ENCODE results near the gene PROSER2. TPM values are rescaled to one million over a fixed set of nuclear protein-coding genes. Genes with fewer than 3 reads are reported as not detected.

PROSER2 gene
- total and polyA plus RNA-seq, 9 of the 15 experiments (the other 6 are each of a cell fraction or from before 2014, with no cell fraction given): 0.62 to 14.8 (median 2.9) TPM

GRCh38 chr10:11824825-11825224, 1.7 kb downstream of the PROSER2 start (continued):
- no peak for TF ChIP-seq ETS2 (tag; IDR thresholded peaks at IDR 0.05; ENCODE audit: borderline replicate concordance, poor library complexity, severe bottlenecking)
- no peak for TF ChIP-seq ZNF143 (CRISPR knock-in tag; IDR thresholded peaks at IDR 0.05)
- no peak for TF ChIP-seq FIP1L1 (IDR thresholded peaks at IDR 0.05; ENCODE audit: low read depth, low read length, poor library complexity, severe bottlenecking)
- no peak for TF ChIP-seq ZNF668 (CRISPR knock-in tag; IDR thresholded peaks at IDR 0.05)
- no peak for TF ChIP-seq MEF2D (tag; conservative IDR thresholded peaks at IDR 0.05; ENCODE audit: low read depth)
- no peak for TF ChIP-seq RFX1 (IDR thresholded peaks at IDR 0.05)
- no peak; the same call in 1 of the 2 replicates for TF ChIP-seq DMBX1 (CRISPR knock-in tag; IDR thresholded peaks at IDR 0.05; ENCODE audit: borderline replicate concordance)
- TF ChIP-seq TFAM (CRISPR knock-in tag; conservative IDR thresholded peaks at IDR 0.05): no peak
- TF ChIP-seq GTF2E2 (tag; IDR thresholded peaks at IDR 0.05): no peak
- no peak for TF ChIP-seq ZKSCAN1 (IDR thresholded peaks at IDR 0.05; ENCODE audit: low read depth, low read length)
- no peak for TF ChIP-seq HSF4 (CRISPR knock-in tag; IDR thresholded peaks at IDR 0.05; ENCODE audit: borderline replicate concordance)
- TF ChIP-seq BRD9 (IDR thresholded peaks at IDR 0.05; ENCODE audit: low read depth, partially characterized antibody): no peak
- no peak for TF ChIP-seq GTF2A2 (tag; IDR thresholded peaks at IDR 0.05)
- peak; percentile 57 for TF ChIP-seq CXXC5 (CRISPR knock-in tag; IDR thresholded peaks at IDR 0.05)
- TF ChIP-seq SETDB1 (IDR thresholded peaks at IDR 0.05; ENCODE audit: low read length): no peak
- TF ChIP-seq DIDO1 (tag; IDR thresholded peaks at IDR 0.05; ENCODE audit: low read depth): no peak
- TF ChIP-seq, protein P1, sequence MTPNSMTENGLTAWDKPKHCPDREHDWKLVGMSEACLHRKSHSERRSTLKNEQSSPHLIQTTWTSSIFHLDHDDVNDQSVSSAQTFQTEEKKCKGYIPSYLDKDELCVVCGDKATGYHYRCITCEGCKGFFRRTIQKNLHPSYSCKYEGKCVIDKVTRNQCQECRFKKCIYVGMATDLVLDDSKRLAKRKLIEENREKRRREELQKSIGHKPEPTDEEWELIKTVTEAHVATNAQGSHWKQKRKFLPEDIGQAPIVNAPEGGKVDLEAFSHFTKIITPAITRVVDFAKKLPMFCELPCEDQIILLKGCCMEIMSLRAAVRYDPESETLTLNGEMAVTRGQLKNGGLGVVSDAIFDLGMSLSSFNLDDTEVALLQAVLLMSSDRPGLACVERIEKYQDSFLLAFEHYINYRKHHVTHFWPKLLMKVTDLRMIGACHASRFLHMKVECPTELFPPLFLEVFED (CRISPR knock-in tag; conservative IDR thresholded peaks at IDR 0.05): no peak
- TF ChIP-seq NUFIP1 (IDR thresholded peaks at IDR 0.05; ENCODE audit: partially characterized antibody): no peak
- TF ChIP-seq ZNF324 (CRISPR knock-in tag; IDR thresholded peaks at IDR 0.05): no peak
- TF ChIP-seq POLR2AphosphoS5 (IDR thresholded peaks at IDR 0.05; ENCODE audit: control insufficient read depth, insufficient read depth, low read depth, low read length): peak; percentile 72
- TF ChIP-seq HNRNPLL (IDR thresholded peaks at IDR 0.05; ENCODE audit: low read depth, low read length, poor library complexity, severe bottlenecking): no peak
- TF ChIP-seq CREBBP (IDR thresholded peaks at IDR 0.05; ENCODE audit: low read depth, low read length): no peak
- no peak for TF ChIP-seq BRCA1 (IDR thresholded peaks at IDR 0.05)
- TF ChIP-seq BRCA1 (CRISPR knock-in tag; IDR thresholded peaks at IDR 0.05): no peak
- TF ChIP-seq, protein P2, sequence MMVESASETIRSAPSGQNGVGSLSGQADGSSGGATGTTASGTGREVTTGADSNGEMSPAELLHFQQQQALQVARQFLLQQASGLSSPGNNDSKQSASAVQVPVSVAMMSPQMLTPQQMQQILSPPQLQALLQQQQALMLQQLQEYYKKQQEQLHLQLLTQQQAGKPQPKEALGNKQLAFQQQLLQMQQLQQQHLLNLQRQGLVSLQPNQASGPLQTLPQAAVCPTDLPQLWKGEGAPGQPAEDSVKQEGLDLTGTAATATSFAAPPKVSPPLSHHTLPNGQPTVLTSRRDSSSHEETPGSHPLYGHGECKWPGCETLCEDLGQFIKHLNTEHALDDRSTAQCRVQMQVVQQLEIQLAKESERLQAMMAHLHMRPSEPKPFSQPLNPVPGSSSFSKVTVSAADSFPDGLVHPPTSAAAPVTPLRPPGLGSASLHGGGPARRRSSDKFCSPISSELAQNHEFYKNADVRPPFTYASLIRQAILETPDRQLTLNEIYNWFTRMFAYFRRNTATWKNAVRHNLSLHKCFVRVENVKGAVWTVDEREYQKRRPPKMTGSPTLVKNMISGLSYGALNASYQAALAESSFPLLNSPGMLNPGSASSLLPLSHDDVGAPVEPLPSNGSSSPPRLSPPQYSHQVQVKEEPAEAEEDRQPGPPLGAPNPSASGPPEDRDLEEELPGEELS (CRISPR knock-in tag; IDR thresholded peaks at IDR 0.05; ENCODE audit: borderline replicate concordance): no peak
- TF ChIP-seq ZNF175 (CRISPR knock-in tag; IDR thresholded peaks at IDR 0.05; ENCODE audit: low read depth): no peak
- TF ChIP-seq SP2 (IDR thresholded peaks at IDR 0.05; ENCODE audit: extremely low read depth, low read depth, low read length, poor library complexity, severe bottlenecking): no peak
- TF ChIP-seq RAD51 (IDR thresholded peaks at IDR 0.05; ENCODE audit: borderline replicate concordance, low read depth): no peak
- no peak for TF ChIP-seq KDM4B (IDR thresholded peaks at IDR 0.05; ENCODE audit: borderline replicate concordance in 2 of 2, low read depth in 1 of 2)
